ENCODE data around the gene DNAH6.
"Not testable (repeated sequence)": the region's sequence is repeated elsewhere in the genome, so short reads cannot be mapped to it uniquely, and the experiment has no call there.

DNAH6 gene

DNA sequence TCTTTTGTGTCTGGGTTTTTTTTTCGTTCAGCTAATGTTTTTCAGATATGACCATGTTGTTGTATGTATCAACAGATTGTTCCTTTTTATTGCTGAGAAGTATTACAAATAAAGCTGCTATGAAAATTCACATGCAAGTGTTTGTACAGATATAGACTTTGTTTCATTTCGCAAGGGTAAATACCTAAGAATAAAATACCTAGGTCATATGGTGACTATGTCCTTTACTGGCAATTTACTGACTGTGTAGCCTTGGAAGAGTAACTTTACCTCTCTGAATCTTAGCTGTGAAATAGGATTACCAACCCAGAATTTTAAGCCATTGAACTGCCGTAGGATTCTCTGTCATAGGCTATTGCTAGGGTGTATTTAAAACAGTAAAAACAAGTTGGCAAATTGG lies 19.0 kb upstream of the DNAH6 start:
- no peak for DNase-seq (ENCODE audit: low read depth, low spot score)

DNA sequence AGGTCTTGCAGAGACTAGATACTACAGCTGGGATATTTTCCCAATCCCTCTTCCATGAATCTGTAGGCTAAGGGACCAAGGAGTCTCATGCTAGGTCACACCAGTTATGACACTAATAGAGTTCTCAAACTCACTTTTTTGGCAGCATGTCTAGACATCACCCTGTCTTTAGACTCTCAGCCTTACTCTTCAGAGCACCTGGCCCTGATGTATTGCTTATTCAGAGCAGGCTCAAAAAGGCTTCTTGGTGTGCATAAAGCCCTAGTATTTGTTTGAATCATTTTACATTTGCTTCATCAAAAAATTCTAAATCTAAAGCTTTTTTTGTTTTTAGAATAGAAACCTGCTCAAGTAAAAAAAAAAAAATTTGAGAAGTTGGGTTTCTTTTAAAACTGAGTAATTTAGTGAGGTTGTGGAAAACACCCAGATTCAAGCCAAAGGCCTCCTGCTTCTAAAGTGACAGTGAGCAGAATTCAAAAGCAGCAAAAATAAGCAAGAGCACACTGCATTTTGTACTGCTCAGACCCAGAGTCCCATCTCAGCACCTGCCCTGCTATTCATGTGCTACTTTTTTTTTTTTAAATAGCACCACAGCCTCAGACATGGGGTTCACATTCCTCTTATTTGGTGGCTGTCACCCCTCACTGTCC lies 18.0 kb upstream of the DNAH6 start:
- no peak for DNase-seq (ENCODE audit: low read depth, low spot score)

DNA sequence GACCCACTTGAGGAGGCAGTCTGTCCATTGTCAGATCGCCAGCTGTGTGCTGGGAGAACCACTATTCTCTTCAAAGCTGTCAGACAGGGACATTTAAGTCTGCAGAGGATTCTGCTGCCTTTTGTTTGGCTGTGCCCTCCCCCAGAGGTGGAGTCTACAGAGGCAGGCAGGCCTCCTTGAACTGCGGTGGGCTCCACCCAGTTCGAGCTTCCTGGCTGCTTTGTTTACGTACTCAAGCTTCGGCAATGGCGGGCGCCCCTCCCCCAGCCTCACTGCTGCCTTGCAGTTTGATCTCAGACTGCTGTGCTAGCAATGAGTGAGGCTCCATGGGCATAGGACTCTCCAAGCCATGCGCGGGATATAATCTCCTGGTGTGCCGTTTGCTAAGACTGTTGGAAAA lies 5.3 kb upstream of the DNAH6 start:
- not testable (repeated sequence) for DNase-seq (ENCODE audit: low read depth, low spot score)

DNA sequence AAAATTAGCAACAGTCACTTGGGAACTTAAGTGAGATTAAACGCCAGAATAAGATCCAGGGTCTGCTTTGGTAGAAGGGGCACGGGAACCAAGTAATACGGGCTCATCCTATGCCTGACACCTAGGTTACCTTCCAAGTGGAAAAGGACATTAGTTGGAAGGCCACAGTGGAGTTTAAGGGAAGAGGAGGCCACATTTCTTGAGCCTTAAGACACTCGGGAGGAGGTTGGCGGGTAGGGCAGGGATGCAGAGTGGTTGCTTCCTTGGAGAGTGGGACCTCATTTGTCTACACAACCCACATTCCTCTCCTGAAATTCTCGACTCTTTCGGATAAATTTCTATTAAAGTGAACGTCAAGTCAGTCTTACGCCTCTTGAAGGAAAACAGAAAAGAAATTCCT lies 510 bp upstream of the DNAH6 start:
- no peak for DNase-seq (ENCODE audit: low read depth, low spot score)

DNA sequence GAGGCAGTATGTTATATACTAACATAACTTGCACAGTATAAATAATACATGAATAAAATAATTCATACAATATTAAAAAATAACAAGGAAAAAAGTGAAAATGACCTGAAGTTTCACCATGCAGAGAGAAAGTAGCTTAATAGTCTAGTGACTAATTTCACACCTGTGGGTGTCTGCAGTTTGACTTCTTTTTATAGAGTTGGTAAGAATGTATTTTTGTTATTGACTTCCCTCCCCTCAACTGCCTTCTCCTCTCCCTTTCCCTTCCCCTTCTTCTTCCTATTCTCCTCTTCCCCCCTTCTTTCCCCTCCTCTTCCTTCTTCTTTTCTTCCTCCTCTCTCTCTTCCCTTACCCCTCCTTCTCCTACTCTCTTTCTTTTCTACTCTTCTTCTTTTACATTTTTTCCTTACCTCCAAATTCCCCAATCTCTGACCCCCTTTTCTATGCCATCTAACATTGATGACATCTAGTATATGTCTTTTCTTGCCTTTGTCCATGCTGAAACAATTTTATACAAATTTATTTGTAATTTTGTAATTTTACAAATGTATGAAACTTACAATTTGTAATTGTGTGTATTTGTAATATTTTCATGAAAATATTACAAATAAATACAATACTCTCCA lies 3.1 kb downstream of the DNAH6 start:
- DNase-seq (ENCODE audit: low read depth, low spot score) = no peak

DNA sequence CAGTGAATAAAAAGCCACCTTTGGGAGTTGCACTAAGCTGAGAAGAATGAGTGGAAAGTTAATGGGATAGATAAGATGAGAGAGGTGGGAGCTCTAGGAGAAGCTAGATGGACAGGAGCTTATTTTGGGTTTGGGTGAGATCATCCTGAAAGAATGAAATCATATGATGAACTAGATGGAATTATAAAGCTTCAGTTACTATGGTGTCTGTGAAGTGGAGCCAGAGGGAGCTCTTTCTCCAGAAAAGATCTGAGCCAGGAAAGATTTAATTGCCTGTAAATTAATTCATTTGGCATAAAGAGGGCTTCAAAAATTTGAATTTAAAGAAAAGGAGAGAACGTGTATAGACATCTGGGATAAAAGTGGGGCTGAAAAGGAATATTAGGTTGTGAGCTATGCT lies 10.3 kb downstream of the DNAH6 start:
- no peak for DNase-seq (ENCODE audit: low read depth, low spot score)

DNA sequence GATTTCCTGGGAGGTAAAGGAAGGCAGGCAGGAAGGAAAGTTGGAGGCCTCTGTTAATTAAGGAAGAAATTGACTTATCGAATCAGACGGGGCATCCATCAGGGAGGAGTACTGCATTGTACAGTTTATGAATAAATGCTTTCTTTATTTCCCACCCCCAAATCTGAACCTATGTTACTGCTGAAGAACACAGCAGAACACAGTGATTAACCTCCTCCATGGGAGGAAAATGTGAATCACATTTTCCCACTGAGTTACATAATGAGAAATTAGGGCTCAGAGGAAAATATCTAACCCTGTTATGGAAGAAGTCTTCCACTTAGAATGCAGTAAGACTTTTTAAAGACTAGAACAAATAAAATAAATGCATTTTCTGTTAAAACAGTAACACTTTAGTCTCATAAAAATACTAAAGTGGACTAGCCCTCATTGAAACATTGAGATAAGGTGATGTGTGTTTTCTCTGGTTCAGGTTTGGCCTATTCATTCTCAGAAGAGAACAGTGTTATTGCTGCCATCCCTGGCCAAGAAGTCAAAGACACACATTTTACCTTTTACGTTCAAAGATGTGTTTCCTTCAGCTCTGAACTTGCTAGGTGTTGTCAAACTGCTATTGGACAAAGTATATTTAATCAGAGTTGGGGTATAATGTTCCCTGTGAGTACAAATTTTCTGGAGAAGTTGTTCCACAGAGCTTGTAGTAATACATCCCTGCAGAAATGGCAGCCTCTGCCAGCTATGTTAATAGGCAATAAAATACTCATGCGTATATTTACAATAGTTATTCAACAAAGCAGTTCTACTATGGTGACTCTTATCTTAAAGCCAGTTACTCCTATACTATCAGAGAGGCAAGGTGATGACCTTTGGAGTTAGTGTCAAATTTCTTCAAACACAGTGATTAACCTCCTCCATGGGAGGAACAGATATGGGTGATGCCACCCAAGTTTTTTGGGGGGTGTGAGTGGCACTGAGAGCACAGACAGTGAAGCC lies 11.1 kb downstream of the DNAH6 start:
- no peak for DNase-seq (ENCODE audit: low read depth, low spot score)

DNA sequence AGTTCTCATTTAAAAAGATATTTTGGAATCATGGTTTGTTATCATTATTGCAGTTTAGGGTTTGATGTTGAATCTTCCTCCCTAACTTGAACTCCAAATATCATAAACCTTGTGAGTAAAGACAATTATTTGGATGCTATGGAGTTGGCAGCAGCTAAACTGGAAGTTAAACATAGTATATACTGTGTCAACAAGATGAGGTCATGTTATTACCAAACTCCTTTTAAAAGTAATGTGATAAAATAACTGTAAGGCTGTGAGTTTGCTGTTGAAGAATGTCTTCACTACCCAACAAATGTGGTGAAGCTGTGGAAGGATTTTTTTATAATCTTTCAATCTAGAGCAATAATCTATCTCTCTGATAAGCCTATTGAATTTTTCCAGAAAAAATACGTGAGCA lies 16.0 kb downstream of the DNAH6 start:
- DNase-seq (ENCODE audit: low read depth, low spot score) = no peak

DNA sequence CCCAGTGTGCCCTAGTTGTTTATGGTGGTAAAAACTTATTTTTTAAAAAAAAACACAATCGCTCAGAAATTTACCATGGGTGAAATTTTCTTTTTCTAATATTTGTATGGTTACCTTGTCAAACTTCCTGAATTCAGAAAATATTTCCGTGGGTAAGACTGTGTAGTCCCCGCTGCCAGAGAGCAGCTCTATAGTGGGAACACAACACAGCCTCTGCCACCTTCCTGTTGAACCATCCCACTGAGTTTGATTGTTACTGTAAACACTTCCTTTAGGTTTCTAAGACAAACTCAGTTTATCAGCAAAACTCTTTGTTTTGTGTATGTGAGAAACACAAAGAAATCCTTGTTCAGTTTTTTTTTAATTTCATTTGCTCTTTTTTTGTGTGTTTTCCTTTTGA lies 17.9 kb downstream of the DNAH6 start:
- DNase-seq (ENCODE audit: low read depth, low spot score) = no peak

DNA sequence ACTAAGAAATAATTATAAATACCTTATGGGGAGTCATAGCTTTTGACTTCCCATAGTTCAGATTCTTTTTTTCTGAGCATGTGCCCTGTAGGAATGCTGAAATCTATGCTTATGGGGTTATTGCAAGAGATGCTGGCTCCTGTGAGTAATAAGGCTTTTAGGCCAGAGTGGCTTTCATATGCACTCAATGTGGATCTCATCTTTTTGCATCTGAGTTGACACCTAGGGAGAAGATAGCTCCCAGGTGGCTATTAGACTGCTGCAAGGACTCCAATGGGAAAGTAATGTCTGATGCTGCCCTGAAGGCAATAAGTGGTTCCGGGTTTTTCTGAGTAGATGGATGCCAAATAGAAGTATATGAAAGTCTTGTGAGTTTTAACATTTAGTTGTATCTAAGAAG lies 21.0 kb downstream of the DNAH6 start:
- no peak for DNase-seq (ENCODE audit: low read depth, low spot score)

DNA sequence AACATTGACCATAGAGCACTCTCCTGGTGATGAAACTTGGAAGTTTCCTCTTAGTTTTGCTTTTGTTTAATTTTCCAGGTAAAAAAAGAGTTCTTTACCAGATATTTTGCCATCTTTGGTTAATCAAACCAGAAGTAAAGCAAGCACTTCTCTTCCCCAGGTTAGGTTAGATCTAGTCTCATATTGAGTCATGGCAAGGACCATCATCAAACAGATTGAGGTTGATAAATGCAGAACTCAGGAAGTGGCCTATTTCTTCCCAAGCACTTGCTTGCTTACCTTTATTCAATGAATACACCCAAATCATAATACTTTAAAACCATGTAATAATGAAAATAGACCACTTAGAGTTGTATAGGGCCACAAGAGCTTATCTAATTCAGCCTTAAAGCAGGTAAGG lies 23.4 kb downstream of the DNAH6 start:
- no peak for DNase-seq (ENCODE audit: low read depth, low spot score)

DNA sequence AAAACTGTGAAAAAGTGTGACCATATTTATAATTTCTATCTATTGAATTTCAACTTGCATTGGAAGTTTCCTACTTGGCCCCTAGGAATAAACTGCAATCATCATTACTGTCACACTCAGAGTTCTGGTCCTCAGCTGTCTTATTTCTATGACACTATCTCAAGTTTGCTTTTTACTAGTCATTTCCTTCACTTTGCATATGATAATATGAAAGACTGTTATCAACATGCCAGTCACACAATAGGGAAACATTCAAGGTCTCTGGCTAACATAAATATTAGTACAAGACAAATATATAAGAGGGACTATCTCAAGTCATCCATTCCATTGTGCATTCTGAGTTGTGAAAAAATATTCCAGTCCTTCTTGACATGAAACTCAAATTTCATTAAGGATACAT lies 28.7 kb downstream of the DNAH6 start:
- DNase-seq (ENCODE audit: low read depth, low spot score) = no peak

DNA sequence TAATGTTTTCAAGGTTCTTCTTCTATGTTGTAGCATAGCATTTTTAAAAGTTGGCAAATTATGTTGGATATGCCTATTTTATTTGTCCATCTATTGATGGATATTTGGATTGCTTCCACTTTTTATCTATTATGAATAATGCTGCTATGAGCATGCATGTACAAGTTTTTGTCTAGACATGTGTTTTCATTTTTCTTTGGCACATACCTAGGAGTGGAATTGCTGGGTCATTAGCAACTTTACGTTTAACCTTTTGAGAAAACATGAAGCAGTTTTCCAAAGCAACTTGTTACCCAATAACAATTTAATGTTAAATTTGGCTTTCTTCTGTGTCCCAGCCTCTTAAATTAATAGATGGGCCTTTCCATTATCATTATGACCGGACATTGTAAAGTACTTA lies 30.3 kb downstream of the DNAH6 start:
- no peak for DNase-seq (ENCODE audit: low read depth, low spot score)

DNA sequence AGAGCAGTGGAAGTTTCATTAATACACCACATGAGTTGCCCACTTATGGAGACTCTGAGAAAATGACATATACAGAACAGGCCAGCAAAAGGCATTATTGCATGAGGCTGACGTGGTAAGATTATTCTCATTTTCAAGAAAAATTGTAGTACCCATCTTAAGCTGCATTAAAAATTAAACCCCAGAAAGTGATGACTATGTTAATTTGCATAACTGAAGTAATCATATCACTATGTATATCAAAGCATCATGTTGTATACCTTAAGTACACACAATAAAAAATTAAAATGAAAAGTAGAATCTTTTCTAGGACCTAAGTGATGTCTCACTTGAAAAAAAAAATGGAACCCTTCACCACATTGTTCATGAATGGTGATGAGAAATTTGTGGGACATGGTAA lies 32.0 kb downstream of the DNAH6 start:
- DNase-seq (ENCODE audit: low read depth, low spot score) = no peak

DNA sequence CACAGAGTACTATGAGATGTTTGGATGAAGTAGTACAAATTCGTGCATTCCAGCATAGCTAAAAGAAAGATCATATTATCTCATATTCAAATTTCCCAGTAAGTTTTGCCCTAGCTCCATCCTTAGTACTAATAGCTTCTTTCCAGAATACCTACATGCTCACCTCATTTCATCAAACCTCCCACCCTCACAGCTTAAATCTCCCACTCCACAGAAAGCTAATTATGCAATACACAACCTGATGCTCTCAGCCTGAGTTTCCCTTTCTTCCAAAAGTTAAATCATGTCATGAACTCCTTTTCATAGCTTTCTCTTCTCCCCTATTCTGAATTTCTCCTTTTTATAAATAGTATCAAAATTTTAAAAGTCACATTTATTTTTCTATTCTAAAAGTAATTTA lies 34.6 kb downstream of the DNAH6 start:
- no peak for DNase-seq (ENCODE audit: low read depth, low spot score)

DNA sequence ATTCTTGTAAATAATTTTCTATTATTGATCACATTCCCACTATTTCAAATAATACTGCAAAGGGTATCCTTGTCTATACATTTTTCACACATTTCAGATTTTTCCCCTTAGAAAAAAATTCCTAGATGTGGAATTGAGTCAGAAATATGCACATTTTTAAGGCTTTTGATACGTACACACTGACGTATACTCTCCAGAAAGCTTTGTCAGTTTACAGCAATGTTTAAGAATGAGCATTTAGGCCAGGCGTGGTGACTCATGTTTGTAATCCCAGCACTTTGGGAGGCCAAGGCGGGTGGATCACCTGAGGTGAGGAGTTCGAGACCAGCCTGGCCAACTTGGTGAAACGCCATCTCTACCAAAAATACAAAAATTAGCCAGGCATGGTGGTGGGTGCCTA lies 35.2 kb downstream of the DNAH6 start:
- DNase-seq (ENCODE audit: low read depth, low spot score) = not testable (repeated sequence)

DNA sequence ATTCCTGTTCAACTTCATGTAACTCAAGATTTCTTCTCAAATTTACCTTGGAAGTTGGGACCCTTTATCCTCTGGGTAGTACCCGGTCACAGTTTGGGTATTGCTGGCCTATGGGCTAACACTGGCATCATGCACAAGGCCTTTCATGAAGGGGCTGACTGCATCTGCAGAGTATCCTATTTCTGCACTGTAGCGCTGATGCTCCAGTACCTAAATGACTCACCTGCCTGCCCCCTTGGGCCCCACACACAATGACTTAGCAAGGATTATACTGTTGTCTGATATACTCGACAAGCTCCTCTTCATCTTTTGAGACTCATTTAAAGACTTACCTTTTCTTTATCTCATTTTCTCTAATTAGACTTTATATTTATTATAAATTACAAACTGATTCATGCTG lies 39.9 kb downstream of the DNAH6 start:
- no peak for DNase-seq (ENCODE audit: low read depth, low spot score)

DNA sequence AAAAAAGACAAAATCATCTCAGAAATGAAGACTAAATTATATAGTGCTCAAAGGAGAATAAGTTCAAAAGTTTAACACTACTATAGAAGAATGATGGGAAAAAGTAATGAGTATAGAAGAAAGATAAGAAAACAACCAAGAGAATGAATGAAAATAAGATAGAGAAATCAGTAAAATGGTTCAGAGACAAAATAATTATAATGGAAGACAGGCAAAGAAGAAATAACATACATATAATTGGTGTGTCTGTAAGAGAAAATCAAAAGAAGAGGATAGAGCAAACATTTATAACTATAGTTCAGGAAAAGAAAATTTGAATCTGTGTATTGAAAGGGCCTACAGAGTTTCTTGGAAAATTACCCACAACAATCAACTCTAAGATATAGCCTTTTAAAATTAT lies 43.5 kb downstream of the DNAH6 start:
- DNase-seq (ENCODE audit: low read depth, low spot score) = no peak

DNA sequence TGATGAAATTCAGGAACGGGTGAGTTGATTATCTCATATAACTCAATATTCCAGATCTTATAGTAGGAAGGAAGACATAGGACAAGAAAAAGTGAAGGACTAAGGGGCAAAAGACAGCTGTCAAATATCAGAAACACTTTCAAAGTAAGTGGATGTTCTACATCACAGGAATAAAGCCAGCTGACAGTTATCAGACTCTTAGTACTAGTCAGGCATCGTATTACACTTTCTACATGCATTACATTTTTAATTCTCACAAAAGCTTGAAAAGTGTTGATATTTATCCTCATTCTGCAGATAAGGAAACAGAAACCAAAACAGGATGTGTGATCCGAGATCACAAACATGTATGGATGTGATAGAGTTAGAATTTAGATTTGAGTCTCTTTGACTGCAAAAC lies 63.4 kb downstream of the DNAH6 start:
- DNase-seq (ENCODE audit: low read depth, low spot score) = no peak

DNA sequence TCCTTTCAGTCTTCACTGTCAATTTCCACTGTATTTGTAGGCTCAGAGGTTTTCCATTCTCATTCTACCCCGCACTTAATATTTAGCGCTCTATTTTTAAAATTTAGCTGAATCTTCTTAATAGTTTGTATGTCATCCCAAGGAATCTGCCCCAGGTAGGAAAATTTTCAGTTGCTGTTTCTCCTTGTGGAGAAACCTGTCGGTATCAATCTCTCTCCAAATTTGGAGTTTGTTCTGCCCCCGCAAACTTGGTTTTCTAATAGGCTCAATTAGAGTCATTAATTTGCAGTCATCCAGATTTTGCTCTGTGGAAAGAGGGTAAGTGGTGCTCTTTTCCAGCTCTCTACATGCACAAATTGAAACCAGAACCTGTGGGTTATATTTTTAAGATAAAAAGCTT lies 87.6 kb downstream of the DNAH6 start:
- no peak for DNase-seq (ENCODE audit: low read depth, low spot score)

DNA sequence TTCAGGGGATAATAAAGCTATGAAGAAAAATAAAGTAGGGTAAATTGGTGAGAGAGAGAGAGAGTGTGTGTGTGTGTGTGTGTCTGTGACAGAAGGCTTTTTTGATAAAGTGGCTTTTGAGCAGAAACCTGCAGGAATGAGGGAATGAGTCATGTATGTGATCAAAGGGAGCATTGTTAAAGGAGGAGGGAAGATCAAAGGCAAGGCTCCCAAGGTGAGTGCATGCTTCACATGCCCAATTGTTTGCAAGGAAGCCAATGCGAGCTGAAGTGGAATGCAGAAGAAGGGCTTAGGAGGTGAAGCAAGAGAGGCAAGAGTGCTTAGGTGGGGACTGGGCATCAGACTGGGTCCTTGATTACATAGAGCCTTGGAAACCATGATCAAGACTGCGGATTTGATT lies 96.8 kb downstream of the DNAH6 start:
- no peak for DNase-seq (ENCODE audit: low read depth, low spot score)

DNA sequence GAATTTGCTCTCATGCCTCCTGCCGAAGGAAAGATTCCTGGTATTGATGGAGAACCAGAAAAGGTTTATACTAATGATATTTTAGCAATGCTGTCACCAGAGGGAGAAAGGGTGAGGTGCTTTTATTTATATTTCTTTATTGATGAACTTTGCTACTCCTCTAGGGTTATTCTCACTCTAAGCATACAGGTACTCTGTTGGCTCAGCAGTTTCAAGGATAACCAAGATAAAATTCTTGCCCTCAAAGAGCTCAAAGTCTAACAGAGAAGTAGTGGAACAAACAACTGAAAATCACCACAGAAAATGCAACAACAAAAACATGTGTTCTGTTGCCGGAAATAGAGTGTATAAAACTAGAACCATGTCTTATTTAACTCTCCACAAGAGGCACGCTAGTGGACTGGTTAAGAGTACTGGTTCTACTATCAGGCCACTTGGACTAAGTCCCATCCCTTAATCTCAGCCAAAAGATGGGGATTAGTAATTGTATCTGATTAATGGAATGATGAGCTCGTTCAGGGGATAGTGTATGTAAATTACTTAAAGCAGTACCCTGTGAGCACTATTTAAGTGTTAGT lies 103.6 kb downstream of the DNAH6 start:
- DNase-seq (ENCODE audit: low read depth, low spot score) = no peak
